ENCODE data around the gene SLC44A1. TPM values are rescaled to one million over a fixed set of nuclear protein-coding genes. Genes with fewer than 3 reads are reported as not detected.

SLC44A1 gene
- total RNA-seq, 1 experiment from 2014 or later, result 3.7 TPM

DNA sequence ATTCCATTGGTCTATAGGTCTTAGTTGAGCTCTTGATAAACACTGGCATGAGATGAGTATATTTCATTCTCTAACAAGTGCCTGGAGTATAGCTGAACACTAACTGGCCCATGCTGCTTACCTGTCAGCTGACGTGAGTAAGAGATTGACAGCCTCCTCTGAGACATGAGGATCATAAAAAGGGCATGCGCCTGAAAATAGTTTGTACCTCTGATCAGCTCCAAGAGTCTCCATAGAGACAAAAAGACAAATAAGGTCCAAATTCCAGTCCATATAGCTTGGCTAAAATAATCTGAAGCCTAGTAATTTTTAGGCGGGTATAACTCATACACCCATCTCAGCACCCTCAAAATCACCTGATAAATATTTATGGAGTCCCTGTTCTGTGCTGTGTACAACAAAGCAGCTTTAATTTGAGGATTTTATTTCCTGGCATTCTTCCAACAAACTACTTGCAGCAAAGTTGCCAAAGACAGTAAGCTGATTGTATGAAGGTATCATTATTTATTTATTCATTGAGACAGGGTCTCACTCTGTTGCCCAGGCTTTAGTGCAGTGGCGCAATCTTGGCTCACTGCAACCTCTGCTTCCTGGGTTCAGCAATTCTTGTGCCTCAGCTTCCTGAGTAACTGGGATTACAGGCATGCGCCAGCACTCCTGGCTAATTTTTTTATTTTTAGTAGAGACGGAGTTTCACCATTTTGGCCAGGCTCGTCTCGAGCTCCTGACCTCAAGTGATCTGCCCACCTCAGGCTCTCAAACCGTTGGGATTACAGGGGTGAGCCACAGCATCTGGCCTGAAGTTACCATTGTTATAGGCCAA, 187.2 kb downstream of the SLC44A1 start:
- Histone ChIP-seq H3K36me3 (ENCODE audit: insufficient read depth, low read length) (no peaks in the 10 kb centered on the region), H3K27me3 (ENCODE audit: low read length) (no peaks in the 10 kb centered on the region), H3K27ac (ENCODE audit: low read length) (no peak overlapping the region), H2AFZ (ENCODE audit: low read length) (no peak overlapping the region), H3K9me2 (replicated peaks; ENCODE audit: insufficient read depth, low read length) (no peaks in the 10 kb centered on the region), H3K9ac (ENCODE audit: low read length) (no peak overlapping the region), H3K4me1 (ENCODE audit: low read length) (no peaks in the 10 kb centered on the region), H3K79me2 (ENCODE audit: low read length) (no peaks in the 10 kb centered on the region), H3K4me3 (ENCODE audit: low read length) (no peak overlapping the region), H3K9me3 (ENCODE audit: low read length) (no peaks in the 10 kb centered on the region), H4K20me1 (ENCODE audit: insufficient read depth, low read depth, low read length) (no peaks in the 10 kb centered on the region), H3K4me2 (ENCODE audit: low read depth, low read length, poor library complexity, severe bottlenecking) (no peak overlapping the region)
- no peak for DNase-seq

DNA sequence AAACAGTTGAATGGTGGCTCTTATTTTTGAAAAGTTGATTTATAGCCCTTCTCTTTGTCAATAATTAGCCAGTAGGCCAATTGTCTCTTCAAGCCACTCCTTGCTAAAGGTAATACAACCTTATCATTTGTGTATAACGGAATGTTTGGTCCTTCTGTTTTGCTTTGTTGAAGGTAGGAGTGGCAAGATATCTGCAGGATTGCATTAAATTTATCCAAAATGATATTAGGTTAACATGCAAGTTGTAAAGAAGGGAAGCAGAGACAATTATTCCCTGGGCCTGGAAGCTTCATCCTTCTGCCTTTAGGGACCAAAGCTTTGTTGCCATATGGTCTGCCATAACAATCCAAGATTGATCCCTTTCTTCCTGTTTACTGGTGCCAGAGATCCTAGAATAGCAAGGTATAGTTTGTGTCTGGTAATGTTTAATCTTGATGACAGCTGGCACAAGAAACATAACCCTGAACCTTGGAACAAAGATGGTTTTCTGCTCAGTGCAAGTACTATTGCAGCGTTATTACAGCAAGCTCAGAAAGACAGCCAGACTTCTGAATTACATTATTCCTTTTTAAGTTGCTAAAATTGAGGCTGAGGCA, 187.9 kb downstream of the SLC44A1 start:
- Histone ChIP-seq H3K9ac (ENCODE audit: low read length) (no peak overlapping the region), H3K4me3 (ENCODE audit: low read length) (no peak overlapping the region), H3K27me3 (ENCODE audit: low read length) (no peaks in the 10 kb centered on the region), H3K27ac (ENCODE audit: low read length) (no peak overlapping the region), H3K9me3 (ENCODE audit: low read length) (no peaks in the 10 kb centered on the region), H3K4me2 (ENCODE audit: low read depth, low read length, poor library complexity, severe bottlenecking) (no peak overlapping the region), H3K4me1 (ENCODE audit: low read length) (no peaks in the 10 kb centered on the region), H3K36me3 (ENCODE audit: insufficient read depth, low read length) (no peaks in the 10 kb centered on the region), H2AFZ (ENCODE audit: low read length) (no peak overlapping the region), H3K9me2 (replicated peaks; ENCODE audit: insufficient read depth, low read length) (no peaks in the 10 kb centered on the region), H3K79me2 (ENCODE audit: low read length) (no peaks in the 10 kb centered on the region), H4K20me1 (ENCODE audit: insufficient read depth, low read depth, low read length) (no peaks in the 10 kb centered on the region)
- DNase-seq, result no peak

DNA sequence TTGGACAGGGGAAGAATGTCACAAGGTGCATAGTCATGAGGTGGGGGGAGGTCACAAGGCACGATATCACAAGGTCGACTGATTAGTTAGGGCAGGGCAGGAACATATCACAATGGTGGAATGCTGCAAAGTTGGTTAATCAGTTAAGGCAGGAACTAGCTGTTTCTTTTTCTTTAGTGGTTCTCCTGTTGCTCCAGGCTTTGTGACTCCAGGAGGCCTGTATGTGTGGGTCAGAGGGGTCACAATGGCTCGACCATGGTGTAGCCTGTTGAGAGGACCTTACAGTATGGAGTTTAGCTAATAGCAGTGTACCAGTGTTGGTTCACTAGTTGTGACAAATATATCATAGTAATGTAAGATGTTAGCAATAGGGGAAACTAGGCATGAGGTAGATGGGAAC, 191.0 kb downstream of the SLC44A1 start:
- Histone ChIP-seq H3K9me3 (ENCODE audit: low read length) (no peaks in the 10 kb centered on the region), H3K9ac (ENCODE audit: low read length) (no peak overlapping the region), H3K27me3 (ENCODE audit: low read length) (no peaks in the 10 kb centered on the region), H3K9me2 (replicated peaks; ENCODE audit: insufficient read depth, low read length) (no peaks in the 10 kb centered on the region), H2AFZ (ENCODE audit: low read length) (no peak overlapping the region), H3K4me1 (ENCODE audit: low read length) (no peaks in the 10 kb centered on the region), H3K4me3 (ENCODE audit: low read length) (no peak overlapping the region), H3K27ac (ENCODE audit: low read length) (no peak overlapping the region), H3K4me2 (ENCODE audit: low read depth, low read length, poor library complexity, severe bottlenecking) (no peak overlapping the region), H3K36me3 (ENCODE audit: insufficient read depth, low read length) (no peaks in the 10 kb centered on the region), H3K79me2 (ENCODE audit: low read length) (no peaks in the 10 kb centered on the region), H4K20me1 (ENCODE audit: insufficient read depth, low read depth, low read length) (no peaks in the 10 kb centered on the region)
- DNase-seq, result no peak

DNA sequence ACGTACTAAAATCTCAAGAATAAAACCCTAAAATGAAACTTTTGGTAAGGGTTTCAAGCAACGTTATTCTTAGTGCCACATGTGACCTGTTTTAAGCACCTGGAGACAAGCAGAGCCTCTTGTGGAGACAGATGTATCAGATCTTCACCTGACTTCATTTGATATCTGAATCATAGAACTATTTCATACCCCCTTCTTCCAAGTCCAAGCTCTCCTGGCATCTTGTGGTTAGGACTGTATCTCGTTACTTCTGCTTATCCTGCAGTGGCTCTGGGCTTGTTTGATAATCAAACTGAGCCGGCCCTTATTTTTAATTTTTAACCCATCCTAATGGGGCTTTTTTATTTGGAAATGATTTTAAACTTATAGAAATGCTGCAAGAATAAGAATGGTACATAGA, 192.3 kb downstream of the SLC44A1 start:
- no peaks in the 10 kb centered on the region for H4K20me1 ChIP-seq (ENCODE audit: insufficient read depth, low read depth, low read length)
- no peak overlapping the region for H3K27ac ChIP-seq (ENCODE audit: low read length)
- no peak overlapping the region for H3K9ac ChIP-seq (ENCODE audit: low read length)
- no peaks in the 10 kb centered on the region for H3K27me3 ChIP-seq (ENCODE audit: low read length)
- no peak overlapping the region for H3K4me3 ChIP-seq (ENCODE audit: low read length)
- H3K4me1 ChIP-seq (ENCODE audit: low read length), result no peaks in the 10 kb centered on the region
- no peaks in the 10 kb centered on the region for H3K79me2 ChIP-seq (ENCODE audit: low read length)
- no peak overlapping the region for H2AFZ ChIP-seq (ENCODE audit: low read length)
- no peaks in the 10 kb centered on the region for H3K36me3 ChIP-seq (ENCODE audit: insufficient read depth, low read length)
- no peaks in the 10 kb centered on the region for H3K9me2 ChIP-seq (replicated peaks; ENCODE audit: insufficient read depth, low read length)
- H3K4me2 ChIP-seq (ENCODE audit: low read depth, low read length, poor library complexity, severe bottlenecking), result no peak overlapping the region
- H3K9me3 ChIP-seq (ENCODE audit: low read length), result no peaks in the 10 kb centered on the region
- DNase-seq, result no peak

DNA sequence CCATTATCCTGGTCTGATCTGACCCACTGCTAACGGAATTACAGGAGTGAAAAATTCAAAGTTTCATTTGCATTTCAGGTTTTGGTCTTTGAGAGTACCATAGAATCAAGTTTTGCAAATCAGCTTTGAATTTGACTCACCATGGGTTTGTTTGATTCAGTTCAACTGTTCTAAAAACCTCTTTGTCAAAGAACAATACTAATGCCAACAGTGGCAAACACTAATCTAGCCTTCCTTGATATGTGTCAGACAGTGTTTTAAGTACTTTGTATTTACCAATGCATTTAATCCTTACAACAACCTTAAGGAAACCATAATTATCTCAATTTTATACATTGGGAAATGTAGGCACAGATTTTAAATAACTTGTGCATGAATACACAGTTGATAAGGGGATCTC, 193.3 kb downstream of the SLC44A1 start:
- Histone ChIP-seq H3K4me1 (ENCODE audit: low read length) (no peaks in the 10 kb centered on the region), H2AFZ (ENCODE audit: low read length) (no peak overlapping the region), H3K4me3 (ENCODE audit: low read length) (no peak overlapping the region), H3K9ac (ENCODE audit: low read length) (no peak overlapping the region), H3K36me3 (ENCODE audit: insufficient read depth, low read length) (no peaks in the 10 kb centered on the region), H3K27me3 (ENCODE audit: low read length) (no peaks in the 10 kb centered on the region), H3K4me2 (ENCODE audit: low read depth, low read length, poor library complexity, severe bottlenecking) (no peak overlapping the region), H3K9me3 (ENCODE audit: low read length) (no peaks in the 10 kb centered on the region), H3K27ac (ENCODE audit: low read length) (no peak overlapping the region), H3K9me2 (replicated peaks; ENCODE audit: insufficient read depth, low read length) (no peaks in the 10 kb centered on the region), H3K79me2 (ENCODE audit: low read length) (no peaks in the 10 kb centered on the region), H4K20me1 (ENCODE audit: insufficient read depth, low read depth, low read length) (no peaks in the 10 kb centered on the region)
- DNase-seq, result no peak

DNA sequence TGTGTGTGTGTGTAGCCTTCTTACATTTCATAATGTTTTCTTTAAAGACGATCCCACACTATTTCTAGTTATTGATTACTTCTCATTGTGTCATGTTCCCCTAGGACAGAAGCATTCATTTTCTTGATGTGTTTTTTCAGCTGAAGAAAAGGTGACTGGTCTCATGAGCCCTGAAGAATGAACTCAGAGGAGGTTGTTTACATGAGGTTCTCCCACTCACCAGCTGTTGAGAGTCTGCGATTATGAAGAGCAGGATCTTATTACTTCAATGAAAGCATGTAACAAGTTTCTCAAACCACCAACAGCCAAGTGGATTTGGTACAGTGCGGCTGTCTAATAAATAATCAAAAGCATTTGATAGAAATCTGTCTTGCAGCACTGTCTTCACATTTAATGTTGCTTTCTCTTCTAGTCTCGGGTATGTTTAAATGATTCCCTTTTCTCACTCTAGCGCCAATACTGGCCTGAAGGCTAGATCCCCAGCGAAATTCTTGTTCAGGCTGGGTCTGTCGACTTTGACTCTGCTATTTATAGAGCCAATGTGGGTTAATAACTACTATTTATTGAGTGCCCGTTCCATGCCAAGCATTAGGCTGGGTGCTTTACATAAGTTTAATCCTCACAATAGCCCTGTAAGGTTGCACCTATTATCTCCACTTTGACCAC, 193.8 kb downstream of the SLC44A1 start:
- Histone ChIP-seq H4K20me1 (ENCODE audit: insufficient read depth, low read depth, low read length) (no peaks in the 10 kb centered on the region), H3K4me3 (ENCODE audit: low read length) (no peak overlapping the region), H3K9ac (ENCODE audit: low read length) (no peak overlapping the region), H3K9me2 (replicated peaks; ENCODE audit: insufficient read depth, low read length) (no peaks in the 10 kb centered on the region), H2AFZ (ENCODE audit: low read length) (no peak overlapping the region), H3K79me2 (ENCODE audit: low read length) (no peaks in the 10 kb centered on the region), H3K4me2 (ENCODE audit: low read depth, low read length, poor library complexity, severe bottlenecking) (no peak overlapping the region), H3K27ac (ENCODE audit: low read length) (no peak overlapping the region), H3K27me3 (ENCODE audit: low read length) (no peaks in the 10 kb centered on the region), H3K4me1 (ENCODE audit: low read length) (no peaks in the 10 kb centered on the region), H3K9me3 (ENCODE audit: low read length) (no peaks in the 10 kb centered on the region), H3K36me3 (ENCODE audit: insufficient read depth, low read length) (no peaks in the 10 kb centered on the region)
- no peak for DNase-seq

DNA sequence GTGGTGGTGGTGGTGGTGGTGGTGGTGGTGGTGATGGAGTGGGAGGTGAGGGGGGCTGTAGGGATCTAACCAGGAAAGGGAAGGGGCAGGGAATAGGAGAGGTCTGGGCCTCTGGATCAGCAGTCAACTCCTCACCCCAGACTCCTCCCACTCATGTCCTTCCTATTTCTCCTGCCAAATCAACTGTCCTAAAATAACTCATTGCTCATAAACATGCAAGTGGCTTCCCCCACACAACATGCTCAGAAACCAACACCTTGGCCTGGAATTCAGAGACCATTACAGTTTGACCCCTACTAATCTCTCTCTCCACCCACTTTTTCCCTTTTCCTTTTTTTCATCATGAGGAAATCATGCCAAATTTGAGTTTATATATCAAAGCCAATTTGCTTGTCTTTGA, 195.0 kb downstream of the SLC44A1 start:
- H3K9me3 ChIP-seq (ENCODE audit: low read length), result no peaks in the 10 kb centered on the region
- no peaks in the 10 kb centered on the region for H4K20me1 ChIP-seq (ENCODE audit: insufficient read depth, low read depth, low read length)
- no peaks in the 10 kb centered on the region for H3K36me3 ChIP-seq (ENCODE audit: insufficient read depth, low read length)
- no peak overlapping the region for H3K4me3 ChIP-seq (ENCODE audit: low read length)
- DNase-seq, result no peak
- no peaks in the 10 kb centered on the region for H3K79me2 ChIP-seq (ENCODE audit: low read length)
- no peaks in the 10 kb centered on the region for H3K9me2 ChIP-seq (replicated peaks; ENCODE audit: insufficient read depth, low read length)
- no peak overlapping the region for H3K27ac ChIP-seq (ENCODE audit: low read length)
- H3K27me3 ChIP-seq (ENCODE audit: low read length), result no peaks in the 10 kb centered on the region
- no peak overlapping the region for H3K9ac ChIP-seq (ENCODE audit: low read length)
- no peak overlapping the region for H2AFZ ChIP-seq (ENCODE audit: low read length)
- H3K4me2 ChIP-seq (ENCODE audit: low read depth, low read length, poor library complexity, severe bottlenecking), result no peak overlapping the region
- H3K4me1 ChIP-seq (ENCODE audit: low read length), result no peaks in the 10 kb centered on the region

DNA sequence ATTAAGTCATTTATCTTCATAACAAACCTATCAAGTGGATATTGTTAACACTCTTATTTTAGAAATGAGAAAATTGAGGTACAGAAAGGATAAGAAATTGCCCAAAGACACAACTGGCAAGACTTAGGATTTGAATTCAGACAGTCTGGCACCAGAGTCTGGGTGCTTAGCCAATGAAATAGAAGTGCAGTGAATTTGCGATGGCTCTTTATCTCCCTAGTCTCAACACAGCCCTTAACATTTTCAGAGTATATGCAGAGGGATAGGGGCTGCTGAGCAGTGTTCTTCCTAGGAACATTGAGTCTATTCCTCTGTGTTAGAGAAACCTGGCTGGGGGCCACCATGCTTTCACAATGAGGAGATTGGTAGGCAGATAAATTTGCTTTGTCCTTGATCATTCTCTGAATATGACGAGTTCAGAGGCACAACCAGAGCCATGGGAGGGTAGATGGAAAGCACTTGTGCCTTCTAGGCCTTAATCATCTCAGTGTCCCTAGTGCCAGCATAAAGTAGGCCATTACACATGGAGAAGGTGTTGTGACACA, 197.2 kb downstream of the SLC44A1 start:
- Histone ChIP-seq H2AFZ (ENCODE audit: low read length) (no peak overlapping the region), H3K9ac (ENCODE audit: low read length) (no peak overlapping the region), H3K4me2 (ENCODE audit: low read depth, low read length, poor library complexity, severe bottlenecking) (no peak overlapping the region), H3K27me3 (ENCODE audit: low read length) (no peaks in the 10 kb centered on the region), H3K4me1 (ENCODE audit: low read length) (no peaks in the 10 kb centered on the region), H3K4me3 (ENCODE audit: low read length) (no peak overlapping the region), H3K36me3 (ENCODE audit: insufficient read depth, low read length) (no peaks in the 10 kb centered on the region), H3K9me2 (replicated peaks; ENCODE audit: insufficient read depth, low read length) (no peaks in the 10 kb centered on the region), H3K79me2 (ENCODE audit: low read length) (no peaks in the 10 kb centered on the region), H3K27ac (ENCODE audit: low read length) (no peak overlapping the region), H4K20me1 (ENCODE audit: insufficient read depth, low read depth, low read length) (no peaks in the 10 kb centered on the region), H3K9me3 (ENCODE audit: low read length) (no peaks in the 10 kb centered on the region)
- no peak for DNase-seq
